HCT116 (cell line): ENCODE data around the gene PRDX3.

ENCODE experiments used
- POLR2A ChIP-seq: IDR thresholded peaks from 2 replicates; pipeline ENCODE4 v1.7.0; 2011; ENCODE audit warnings: borderline replicate concordance; ENCODE audit not compliant: insufficient read depth, insufficient read length; ENCODE audit errors: extremely low read depth
- POLR2AphosphoS5 ChIP-seq: IDR thresholded peaks from 2 replicates; pipeline ENCODE4 v1.6.1; 2011; ENCODE audit warnings: mild to moderate bottlenecking, low read depth, low read length, moderate library complexity
- RAD21 ChIP-seq: IDR thresholded peaks from 2 replicates; pipeline ENCODE4 v1.6.1; 2012; ENCODE audit warnings: low read depth, mild to moderate bottlenecking

- no peak for TF ChIP-seq POLR2A
- no peak for TF ChIP-seq POLR2AphosphoS5
- TF ChIP-seq RAD21: no peak
Measured at GRCh38 chr10:119125942-119126341, 52.7 kb downstream of the PRDX3 start.
